Mesendoderm (in vitro differentiated cells): Measurements from ENCODE around the gene DUSP15.

Experiments
- DNase-seq: peaks from one replicate; pipeline ENCODE4 v3.0.0; 2013
- H2AK5ac ChIP-seq: 2 replicates; pipeline ENCODE4 v1.6.1; 2013; ENCODE audit warnings: low read length, inconsistent platforms
- H2BK120ac ChIP-seq: 2 replicates; pipeline ENCODE4 v1.6.1; 2013; ENCODE audit warnings: low read depth, mild to moderate bottlenecking, low read length, moderate library complexity, mixed read lengths
- H2BK15ac ChIP-seq: replicated peaks from 2 replicates; pipeline ENCODE4 v1.6.1; 2013; ENCODE audit warnings: low read depth, mild to moderate bottlenecking, moderate library complexity
- H2BK5ac ChIP-seq: 2 replicates; pipeline ENCODE4 v1.6.1; 2013; ENCODE audit warnings: low read length, inconsistent platforms
- H3K18ac ChIP-seq: 2 replicates; pipeline ENCODE4 v1.6.1; 2013; ENCODE audit warnings: mild to moderate bottlenecking, low read length, mixed read lengths
- H3K23ac ChIP-seq: one replicate; pipeline ENCODE4 v1.6.1; 2013; ENCODE audit warnings: low read length
- H3K27ac ChIP-seq: 2 replicates; pipeline ENCODE4 v1.5.1; 2013; ENCODE audit warnings: low read depth, mild to moderate bottlenecking, inconsistent platforms, low read length, moderate library complexity
- H3K27me3 ChIP-seq: 2 replicates; pipeline ENCODE4 v1.6.1; 2013; ENCODE audit warnings: low read length, control low read depth, mild to moderate bottlenecking, inconsistent platforms; ENCODE audit not compliant: insufficient read depth, poor library complexity
- H3K36me3 ChIP-seq: 2 replicates; pipeline ENCODE4 v1.6.1; 2013; ENCODE audit warnings: low read length, inconsistent platforms; ENCODE audit not compliant: control insufficient read depth, insufficient read depth
- H3K4ac ChIP-seq: one replicate; pipeline ENCODE4 v1.6.1; 2013; ENCODE audit warnings: low read depth, mild to moderate bottlenecking, low read length, moderate library complexity
- H3K4me1 ChIP-seq: 2 replicates; pipeline ENCODE4 v1.6.1; 2013; ENCODE audit warnings: low read depth, low read length, inconsistent platforms; ENCODE audit not compliant: control insufficient read depth
- H3K4me2 ChIP-seq: 2 replicates; pipeline ENCODE4 v1.6.1; 2013; ENCODE audit warnings: low read length
- H3K4me3 ChIP-seq: 2 replicates; pipeline ENCODE4 v1.5.1; 2013; ENCODE audit warnings: mild to moderate bottlenecking, low read length
- H3K56ac ChIP-seq: one replicate; pipeline ENCODE4 v1.6.1; 2013; ENCODE audit warnings: low read length
- H3K79me1 ChIP-seq: 2 replicates; pipeline ENCODE4 v1.6.1; 2013; ENCODE audit warnings: low read length, inconsistent platforms
- H3K79me2 ChIP-seq: 2 replicates; pipeline ENCODE4 v1.6.1; 2013; ENCODE audit warnings: mild to moderate bottlenecking, low read length; ENCODE audit not compliant: control insufficient read depth, insufficient read depth
- H3K9ac ChIP-seq: 2 replicates; pipeline ENCODE4 v1.6.1; 2013; ENCODE audit warnings: low read length, inconsistent platforms
- H4K5ac ChIP-seq: one replicate; pipeline ENCODE4 v1.6.1; 2013; ENCODE audit warnings: low read length
- H4K8ac ChIP-seq: one replicate; pipeline ENCODE4 v1.6.1; 2013; ENCODE audit warnings: low read depth, mild to moderate bottlenecking, control low read depth, low read length, moderate library complexity
- WGBS: extraction: QIAGEN DNeasy Blood & Tissue Kit; methylation state at CpG from one replicate; pipeline ENCODE4 v1.1.7; 2013; ENCODE audit warnings: low lambda C conversion rate, missing lambda C conversion rate; ENCODE audit not compliant: insufficient coverage; ENCODE audit errors: extremely low coverage; 5-methylcytosine and 5-hydroxymethylcytosine counted together

Gene DUSP15

GRCh38 chr20:31846793-31847138 is 23.6 kb downstream of the DUSP15 start:
- Histone ChIP-seq H3K79me1 (no peaks in the 10 kb centered on the region), H3K4me1 (peaks cover 6% of the 10 kb centered on the region), H2BK15ac (no peak overlapping the region), H3K36me3 (no peaks in the 10 kb centered on the region), H4K8ac (no peak overlapping the region), H3K23ac (no peak overlapping the region), H4K5ac (no peak overlapping the region), H3K27ac (no peak overlapping the region), H3K79me2 (no peaks in the 10 kb centered on the region), H2BK120ac (no peak overlapping the region), H3K4me2 (no peak overlapping the region), H2AK5ac (no peak overlapping the region), H3K4me3 (no peak overlapping the region), H3K4ac (no peak overlapping the region), H2BK5ac (no peak overlapping the region), H3K9ac (no peak overlapping the region), H3K18ac (no peak overlapping the region), H3K27me3 (peaks cover 4% of the 10 kb centered on the region), H3K56ac (no peak overlapping the region)
- DNase-seq: no peak
- no CpG with 5 or more reads among the region's 3 CpGs for WGBS

GRCh38 chr20:31845300-31845863 is 24.9 kb downstream of the DUSP15 start, which contains the start of gene FOXS1:
Gene FOXS1 (minus strand): TSS chr20:31845604. CDS start chr20:31845542, 62 bp downstream.
- H3K27ac ChIP-seq: no peak within 1 kb of the TSS
- H2BK120ac ChIP-seq: no peak within 1 kb of the TSS
- peaks cover 6% of the 10 kb centered on the region for H3K4me1 ChIP-seq
- no peak within 1 kb of the TSS for H3K18ac ChIP-seq
- no CpG with 5 or more reads among the region's 21 CpGs for WGBS
- H2BK5ac ChIP-seq: no peak within 1 kb of the TSS
- DNase-seq: peak; percentile 55
- H3K23ac ChIP-seq: no peak within 1 kb of the TSS
- H3K36me3 ChIP-seq: no peaks in the 10 kb centered on the region
- H3K4me2 ChIP-seq: no peak within 1 kb of the TSS
- H2BK15ac ChIP-seq: no peak within 1 kb of the TSS
- no peak within 1 kb of the TSS for H3K9ac ChIP-seq
- no peak within 1 kb of the TSS for H2AK5ac ChIP-seq
- no peak within 1 kb of the TSS for H3K4me3 ChIP-seq
- peaks cover 4% of the 10 kb centered on the region for H3K27me3 ChIP-seq
- H3K79me2 ChIP-seq: no peaks in the 10 kb centered on the region
- H3K4ac ChIP-seq: no peak within 1 kb of the TSS
- H4K5ac ChIP-seq: no peak within 1 kb of the TSS
- no peaks in the 10 kb centered on the region for H3K79me1 ChIP-seq
- H4K8ac ChIP-seq: no peak within 1 kb of the TSS
- peak within 1 kb of the TSS; percentile 57 for H3K56ac ChIP-seq

- no peak overlapping the region for H3K27ac ChIP-seq
- no peak overlapping the region for H4K5ac ChIP-seq
- no peaks in the 10 kb centered on the region for H3K79me1 ChIP-seq
- no peak overlapping the region for H3K4me2 ChIP-seq
- H4K8ac ChIP-seq: no peak overlapping the region
- no peak overlapping the region for H2BK5ac ChIP-seq
- H3K4ac ChIP-seq: no peak overlapping the region
- no peaks in the 10 kb centered on the region for H3K79me2 ChIP-seq
- WGBS: no CpG with 5 or more reads among the region's 28 CpGs
- DNase-seq: no peak
- no peak overlapping the region for H2AK5ac ChIP-seq
- H3K18ac ChIP-seq: no peak overlapping the region
- H2BK15ac ChIP-seq: no peak overlapping the region
- H3K27me3 ChIP-seq: no peaks in the 10 kb centered on the region
- H3K36me3 ChIP-seq: no peaks in the 10 kb centered on the region
- peaks cover 6% of the 10 kb centered on the region for H3K4me1 ChIP-seq
- H3K9ac ChIP-seq: no peak overlapping the region
- H2BK120ac ChIP-seq: no peak overlapping the region
- H3K56ac ChIP-seq: no peak overlapping the region
- H3K23ac ChIP-seq: no peak overlapping the region
- no peak overlapping the region for H3K4me3 ChIP-seq
These were observed 25.5 kb downstream of the DUSP15 start for GRCh38 chr20:31844737-31845299.

- Histone ChIP-seq H3K27me3 (no peaks in the 10 kb centered on the region), H4K8ac (no peak overlapping the region), H2AK5ac (no peak overlapping the region), H3K4me2 (no peak overlapping the region), H3K56ac (peak overlapping the region; percentile 6), H3K79me2 (no peaks in the 10 kb centered on the region), H3K4me1 (peaks cover 6% of the 10 kb centered on the region), H3K9ac (no peak overlapping the region), H3K4ac (no peak overlapping the region), H2BK120ac (no peak overlapping the region), H3K79me1 (no peaks in the 10 kb centered on the region), H2BK5ac (no peak overlapping the region), H4K5ac (no peak overlapping the region), H3K36me3 (no peaks in the 10 kb centered on the region), H3K4me3 (no peak overlapping the region), H3K27ac (no peak overlapping the region), H3K23ac (no peak overlapping the region), H3K18ac (no peak overlapping the region), H2BK15ac (no peak overlapping the region)
- no CpG with 5 or more reads among the region's 5 CpGs for WGBS
- no peak for DNase-seq
These were observed 26.4 kb downstream of the DUSP15 start for GRCh38 chr20:31843881-31844280.

GRCh38 chr20:31843288-31843687 is 27.0 kb downstream of the DUSP15 start:
- no peak overlapping the region for H2AK5ac ChIP-seq
- H2BK120ac ChIP-seq: no peak overlapping the region
- no peaks in the 10 kb centered on the region for H3K79me1 ChIP-seq
- no peak for DNase-seq
- H3K4me1 ChIP-seq: peaks cover 6% of the 10 kb centered on the region
- no peak overlapping the region for H3K18ac ChIP-seq
- no peak overlapping the region for H3K4me3 ChIP-seq
- no peak overlapping the region for H4K8ac ChIP-seq
- H4K5ac ChIP-seq: no peak overlapping the region
- no peak overlapping the region for H3K4me2 ChIP-seq
- no peaks in the 10 kb centered on the region for H3K36me3 ChIP-seq
- no peaks in the 10 kb centered on the region for H3K27me3 ChIP-seq
- no peak overlapping the region for H3K4ac ChIP-seq
- H3K79me2 ChIP-seq: no peaks in the 10 kb centered on the region
- H3K9ac ChIP-seq: no peak overlapping the region
- no peak overlapping the region for H2BK15ac ChIP-seq
- H2BK5ac ChIP-seq: no peak overlapping the region
- H3K23ac ChIP-seq: no peak overlapping the region
- no peak overlapping the region for H3K56ac ChIP-seq
- no peak overlapping the region for H3K27ac ChIP-seq
- no CpG with 5 or more reads among the region's 6 CpGs for WGBS
